Measurements from ENCODE around the gene MERTK. TPM values are rescaled to one million over a fixed set of nuclear protein-coding genes. Genes with fewer than 3 reads are reported as not detected.
"Not testable (repeated sequence)": the region's sequence is repeated elsewhere in the genome, so short reads cannot be mapped to it uniquely, and the experiment has no call there.

MERTK gene
- total RNA-seq (2014; rRNA removed; shearing (Covaris generic)) (under 0.01 TPM in 1 of 2 replicates, not detected in the other), polyA plus RNA-seq (2016; fragmentation: Nextera tagmentation; extraction: Ambion mirVana) (not detected in 2 replicates)

GRCh38 chr2:111897924-111898702, at the start of gene MERTK:
Gene MERTK (plus strand): TSS chr2:111898607. CDS start chr2:111898736, 129 bp downstream.
- no peaks in the 10 kb centered on the region for H3K4me1 ChIP-seq (ENCODE audit: insufficient read depth)
- no peaks in the 10 kb centered on the region for H3K79me2 ChIP-seq (ENCODE audit: insufficient read depth)
- no peaks in the 10 kb centered on the region for H3K9me3 ChIP-seq (ENCODE audit: low read depth)
- H3K9ac ChIP-seq = no peak within 1 kb of the TSS
- 2 to 6% methylated on average over 31 to 71 of the region's 71 CpGs for WGBS, 2 experiments (ENCODE audit: low coverage in 1 of 2, low lambda C conversion rate in 2 of 2, missing lambda C conversion rate in 2 of 2)
- DNase-seq = peak; percentile 77
- H3K4me3 ChIP-seq = peak within 1 kb of the TSS; percentile 70
- H4K20me1 ChIP-seq (ENCODE audit: insufficient read depth) = no peaks in the 10 kb centered on the region
- H3F3A ChIP-seq (ENCODE audit: insufficient read depth) = peaks cover 17% of the 10 kb centered on the region
- in situ Hi-C loops (cut with MboI) = loop anchor here (25.0 kb wide), 1 partner anchor 539 kb away; the partner anchor contains the start of gene RGPD8
- H2AFZ ChIP-seq = peak within 1 kb of the TSS; percentile 62
- H3K4me2 ChIP-seq (ENCODE audit: unreplicated experiment) = peak within 1 kb of the TSS; percentile 76
- no peak within 1 kb of the TSS for H3K27ac ChIP-seq
- H3K27me3 ChIP-seq (replicated peaks; ENCODE audit: insufficient read depth) = peaks cover 44% of the 10 kb centered on the region
- TF ChIP-seq EZH2phosphoT487 (IDR thresholded peaks at IDR 0.05; ENCODE audit: insufficient read depth, low read depth) = no peak
- no peak for TF ChIP-seq EZH2 (IDR thresholded peaks at IDR 0.05; ENCODE audit: insufficient read depth, poor library complexity, severe bottlenecking)
- H3K36me3 ChIP-seq (ENCODE audit: low read depth) = no peaks in the 10 kb centered on the region
- no peaks in the 10 kb centered on the region for H3K9me2 ChIP-seq (ENCODE audit: insufficient read depth)

DNA sequence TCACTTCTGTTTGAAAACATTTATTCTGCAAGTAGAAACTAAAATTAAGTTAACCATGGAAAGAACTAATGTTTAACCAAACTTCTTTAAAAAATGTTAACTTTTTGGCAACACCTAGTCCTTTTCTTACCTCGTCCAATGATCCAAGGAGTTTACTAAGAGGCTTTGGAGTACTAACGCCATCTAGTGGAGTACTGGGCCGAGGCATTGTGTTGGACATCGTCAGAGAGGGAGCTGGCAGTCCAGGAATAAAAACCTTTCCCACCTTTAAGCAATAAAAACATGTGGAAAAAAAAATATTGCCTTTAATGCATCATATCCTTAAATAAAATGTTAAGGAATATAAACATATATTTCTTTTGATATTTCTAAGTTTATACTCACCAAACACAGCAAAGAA, 47.8 kb upstream of the MERTK start:
- peak; percentile 26 for DNase-seq
- H3F3A ChIP-seq (ENCODE audit: insufficient read depth); H3K4me3 ChIP-seq; H3K9me3 ChIP-seq (ENCODE audit: low read depth); H3K4me1 ChIP-seq (ENCODE audit: insufficient read depth); H3K36me3 ChIP-seq (ENCODE audit: low read depth); H3K27ac ChIP-seq; H4K20me1 ChIP-seq (ENCODE audit: insufficient read depth); H3K9me2 ChIP-seq (ENCODE audit: insufficient read depth); H2AFZ ChIP-seq; in situ Hi-C loops (cut with MboI); H3K79me2 ChIP-seq (ENCODE audit: insufficient read depth); H3K27me3 ChIP-seq (replicated peaks; ENCODE audit: insufficient read depth); H3K9ac ChIP-seq; H3K4me2 ChIP-seq (ENCODE audit: unreplicated experiment): not testable (repeated sequence)
- WGBS, 2 experiments (ENCODE audit: low coverage in 1 of 2, low lambda C conversion rate in 2 of 2, missing lambda C conversion rate in 2 of 2) = 10 to 21% methylated on average over 4 of the region's 4 CpGs

DNA sequence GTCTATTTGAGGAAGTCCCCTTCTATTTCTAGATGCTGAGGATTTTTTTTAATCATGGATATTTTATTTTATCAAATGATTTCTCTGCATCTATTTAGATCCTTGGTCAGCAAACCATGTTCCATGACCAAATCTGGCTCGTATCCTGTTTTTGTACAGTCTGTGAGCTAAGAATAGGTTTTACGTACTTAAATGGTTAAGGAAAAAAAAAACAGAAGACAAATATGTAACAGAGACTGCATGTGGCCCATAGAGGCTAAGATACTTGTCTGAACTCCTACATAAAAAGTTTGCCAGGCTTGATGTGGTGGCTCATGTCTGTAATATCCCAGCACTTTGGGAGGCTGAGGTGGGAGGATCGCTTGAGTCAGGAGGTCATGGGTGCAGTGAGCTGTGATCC, 45.9 kb upstream of the MERTK start:
- H3F3A ChIP-seq (ENCODE audit: insufficient read depth); H3K4me3 ChIP-seq; DNase-seq; H3K27me3 ChIP-seq (replicated peaks; ENCODE audit: insufficient read depth); H3K36me3 ChIP-seq (ENCODE audit: low read depth); H3K9me2 ChIP-seq (ENCODE audit: insufficient read depth); H3K27ac ChIP-seq; H3K79me2 ChIP-seq (ENCODE audit: insufficient read depth); H3K4me2 ChIP-seq (ENCODE audit: unreplicated experiment); H3K4me1 ChIP-seq (ENCODE audit: insufficient read depth); H2AFZ ChIP-seq; H4K20me1 ChIP-seq (ENCODE audit: insufficient read depth); H3K9me3 ChIP-seq (ENCODE audit: low read depth); H3K9ac ChIP-seq; in situ Hi-C loops (cut with MboI): not testable (repeated sequence)
- 95 to 97% methylated on average over 3 of the region's 3 CpGs for WGBS, 2 experiments (ENCODE audit: low coverage in 1 of 2, low lambda C conversion rate in 2 of 2, missing lambda C conversion rate in 2 of 2)

- H3K9ac ChIP-seq; H3K27ac ChIP-seq; DNase-seq; H3K36me3 ChIP-seq (ENCODE audit: low read depth); H3K9me2 ChIP-seq (ENCODE audit: insufficient read depth); H4K20me1 ChIP-seq (ENCODE audit: insufficient read depth); H3K9me3 ChIP-seq (ENCODE audit: low read depth); H2AFZ ChIP-seq; H3K4me3 ChIP-seq; H3K79me2 ChIP-seq (ENCODE audit: insufficient read depth); H3K4me1 ChIP-seq (ENCODE audit: insufficient read depth); H3K27me3 ChIP-seq (replicated peaks; ENCODE audit: insufficient read depth); H3F3A ChIP-seq (ENCODE audit: insufficient read depth); H3K4me2 ChIP-seq (ENCODE audit: unreplicated experiment); in situ Hi-C loops (cut with MboI): not testable (repeated sequence)
- WGBS, 2 experiments (ENCODE audit: low coverage in 1 of 2, low lambda C conversion rate in 2 of 2, missing lambda C conversion rate in 2 of 2) = 33% methylated on average over 3 of the region's 3 CpGs
Measured at GRCh38 chr2:111860005-111860404, 38.4 kb upstream of the MERTK start.

GRCh38 chr2:111865124-111865523, 33.3 kb upstream of the MERTK start:
- WGBS, 2 experiments (ENCODE audit: low coverage in 1 of 2, low lambda C conversion rate in 2 of 2, missing lambda C conversion rate in 2 of 2) = 0 to 52% methylated on average over 1 to 3 of the region's 3 CpGs
- H3K4me2 ChIP-seq (ENCODE audit: unreplicated experiment); H3K36me3 ChIP-seq (ENCODE audit: low read depth); DNase-seq; in situ Hi-C loops (cut with MboI); H3K79me2 ChIP-seq (ENCODE audit: insufficient read depth); H3K4me3 ChIP-seq; H3F3A ChIP-seq (ENCODE audit: insufficient read depth); H3K9me2 ChIP-seq (ENCODE audit: insufficient read depth); H3K27ac ChIP-seq; H3K9me3 ChIP-seq (ENCODE audit: low read depth); H3K9ac ChIP-seq; H3K4me1 ChIP-seq (ENCODE audit: insufficient read depth); H4K20me1 ChIP-seq (ENCODE audit: insufficient read depth); H3K27me3 ChIP-seq (replicated peaks; ENCODE audit: insufficient read depth); H2AFZ ChIP-seq: not testable (repeated sequence)

DNA sequence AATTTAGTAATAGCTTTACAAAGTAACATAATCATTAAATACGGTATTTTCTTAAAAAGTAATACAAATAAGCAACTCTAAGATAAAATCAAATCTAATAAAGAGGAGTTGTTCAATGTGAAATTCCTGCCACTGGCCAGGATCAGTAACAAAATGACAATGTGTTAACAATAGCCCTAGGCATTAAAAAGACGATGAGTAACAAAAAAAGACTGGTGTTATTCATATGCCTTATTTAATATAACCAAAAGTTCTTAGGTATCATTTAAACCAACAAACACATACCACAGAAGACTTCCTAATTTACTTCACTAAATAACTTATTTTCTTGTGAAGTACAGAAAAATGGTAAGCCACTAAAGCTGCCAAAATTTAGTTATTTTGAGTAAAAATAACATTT, 25.6 kb upstream of the MERTK start:
- H3K4me1 ChIP-seq (ENCODE audit: insufficient read depth); H3K9me3 ChIP-seq (ENCODE audit: low read depth); H4K20me1 ChIP-seq (ENCODE audit: insufficient read depth); H3F3A ChIP-seq (ENCODE audit: insufficient read depth); H2AFZ ChIP-seq; H3K9ac ChIP-seq; H3K27ac ChIP-seq; DNase-seq; H3K9me2 ChIP-seq (ENCODE audit: insufficient read depth); H3K79me2 ChIP-seq (ENCODE audit: insufficient read depth); H3K4me2 ChIP-seq (ENCODE audit: unreplicated experiment); in situ Hi-C loops (cut with MboI); H3K27me3 ChIP-seq (replicated peaks; ENCODE audit: insufficient read depth); H3K4me3 ChIP-seq: not testable (repeated sequence)
- WGBS, 2 experiments (ENCODE audit: low coverage in 1 of 2, low lambda C conversion rate in 2 of 2, missing lambda C conversion rate in 2 of 2) = 67 to 74% methylated on average over 2 of the region's 2 CpGs
- peaks cover 18% of the 10 kb centered on the region; the same call in 1 of the 2 replicates for H3K36me3 ChIP-seq (ENCODE audit: low read depth)

All from GM23248 (cell line).